Endothelial cell of umbilical vein (primary cell): Measurements from ENCODE around the gene MGAT4D. TPM values are rescaled to one million over a fixed set of nuclear protein-coding genes. Genes with fewer than 3 reads are reported as not detected.

Experiments
- BruUV-seq: library from RNA; stranded (reverse); fragments of 400-500 nt; replicated peaks from 2 replicates; lab custom pipeline; 2021; lab: Mats Ljungman, UMichigan
- CTCF ChIA-PET: fragments of 300-600, 350-600 bp; sonication (Branson Sonifier 250); formaldehyde crosslinking; loops from one replicate; lab custom pipeline; 2021; ENCODE audit warnings: antibody characterized with exemption, inconsistent platforms; lab: Charles Lee
- POLR2A ChIA-PET: fragments of 300-600, 350-600 bp; sonication (Branson Sonifier 250); formaldehyde crosslinking; loops from one replicate; lab custom pipeline; 2021; ENCODE audit warnings: antibody characterized with exemption, inconsistent platforms; lab: Charles Lee
- DNase-seq: peaks from one replicate; pipeline ENCODE4 v3.0.0-alpha.2; 2011; ENCODE audit warnings: low read depth, low spot score
- FAIRE-seq: peaks from 2 replicates; lab custom pipeline; 2011; peaks lifted over from hg19 to GRCh38; lab: Jason Lieb, UNC
- H2AFZ ChIP-seq: 2 replicates; pipeline ENCODE4 v1.6.0; 2012; ENCODE audit warnings: low read depth, low read length, control low read depth, inconsistent platforms
- H3K27ac ChIP-seq: 2 replicates; pipeline ENCODE4 v1.5.1; 2011; ENCODE audit warnings: low read depth, mild to moderate bottlenecking, control low read depth, low read length, moderate library complexity; ENCODE audit not compliant: insufficient read depth
- H3K27me3 ChIP-seq, 2 experiments: 2 replicates each; pipeline versions ENCODE4 v1.6.0 to v1.6.1; 2011; ENCODE audit warnings: low read length in 2 of 2, mixed read lengths in 1 of 2; ENCODE audit not compliant: control insufficient read depth in 2 of 2, insufficient read depth in 2 of 2
- H3K36me3 ChIP-seq, 2 experiments: 2 replicates in 1 of 2; 3 replicates in 1 of 2; pipeline ENCODE4 v1.5.1; 2011; ENCODE audit warnings: low read length in 2 of 2, mild to moderate bottlenecking in 1 of 2, moderate library complexity in 1 of 2; ENCODE audit not compliant: control insufficient read depth in 2 of 2, insufficient read depth in 2 of 2; ENCODE audit errors: extremely low read depth in 1 of 2
- H3K4me1 ChIP-seq: 3 replicates; pipeline ENCODE4 v1.5.1; 2011; ENCODE audit warnings: mild to moderate bottlenecking, low read length; ENCODE audit not compliant: control insufficient read depth, insufficient read depth; ENCODE audit errors: extremely low read depth
- H3K4me2 ChIP-seq: 2 replicates; pipeline ENCODE4 v1.6.1; 2011; ENCODE audit warnings: low read length, control low read depth, mixed read lengths; ENCODE audit not compliant: insufficient read depth
- H3K4me3 ChIP-seq, 3 experiments: fragments of 200-600 bp in 1 of 3; sonication (generic), shearing (Covaris generic) in 1 of 3; replicated peaks in 1 of 3; 2 replicates each; pipeline ENCODE4 v1.5.1; 2011 to 2016; ENCODE audit warnings: control low read depth in 3 of 3, low read length in 3 of 3, mild to moderate bottlenecking in 2 of 3, inconsistent platforms in 1 of 3, low read depth in 1 of 3, moderate library complexity in 1 of 3; ENCODE audit not compliant: insufficient read depth in 1 of 3
- H3K79me2 ChIP-seq: 2 replicates; pipeline ENCODE4 v1.6.0; 2012; ENCODE audit warnings: low read length, inconsistent platforms; ENCODE audit not compliant: control insufficient read depth, insufficient read depth
- H3K9ac ChIP-seq: replicated peaks from 2 replicates; pipeline ENCODE3; 2011; ENCODE audit warnings: low read length, control low read depth; ENCODE audit not compliant: insufficient read depth; ENCODE audit errors: extremely low read depth
- H3K9me1 ChIP-seq: replicated peaks from 3 replicates; pipeline ENCODE4 v1.6.0; 2011; ENCODE audit warnings: mild to moderate bottlenecking, low read length; ENCODE audit not compliant: control insufficient read depth, insufficient read depth; ENCODE audit errors: extremely low read depth
- H3K9me3 ChIP-seq: replicated peaks from 2 replicates; pipeline ENCODE4 v1.5.1; 2012; ENCODE audit warnings: low read length, inconsistent platforms; ENCODE audit not compliant: control insufficient read depth, insufficient read depth
- H4K20me1 ChIP-seq: replicated peaks from 2 replicates; pipeline ENCODE3; 2011; ENCODE audit warnings: mild to moderate bottlenecking, low read length; ENCODE audit not compliant: control insufficient read depth, insufficient read depth; ENCODE audit errors: extremely low read depth
- CTCF ChIP-seq, 2 donors: IDR thresholded peaks; 1 replicate in 1 of 2; 2 replicates in 1 of 2; pipeline ENCODE4 v1.5.1; 2011; ENCODE audit warnings: low read length in 2 of 2, mild to moderate bottlenecking in 2 of 2, moderate library complexity in 2 of 2, control low read depth in 1 of 2, inconsistent platforms in 1 of 2, low read depth in 1 of 2; ENCODE audit not compliant: insufficient read depth in 1 of 2; ENCODE audit errors: extremely low read depth in 1 of 2
- EZH2 ChIP-seq: IDR thresholded peaks from 2 replicates; pipeline ENCODE4 v1.6.1; 2012; ENCODE audit warnings: borderline replicate concordance, low read depth, mild to moderate bottlenecking, moderate library complexity, low read length, inconsistent platforms; ENCODE audit not compliant: severe bottlenecking
- FOS ChIP-seq: IDR thresholded peaks from 2 replicates; pipeline ENCODE4 v1.6.1; 2011; ENCODE audit warnings: mild to moderate bottlenecking, low read length, moderate library complexity, borderline replicate concordance; ENCODE audit not compliant: insufficient read depth
- GATA2 ChIP-seq: IDR thresholded peaks from 2 replicates; pipeline ENCODE4 v1.7.0; 2011; ENCODE audit warnings: low read depth, mild to moderate bottlenecking, moderate library complexity, mixed read lengths, low read length; ENCODE audit not compliant: insufficient read length, insufficient read depth
- JUN ChIP-seq: IDR thresholded peaks from 2 replicates; pipeline ENCODE4 v1.6.1; 2011; ENCODE audit warnings: borderline replicate concordance, low read depth; ENCODE audit not compliant: insufficient read length, insufficient read depth
- MYC ChIP-seq: IDR thresholded peaks from one replicate; pipeline ENCODE4 v1.6.1; 2011; ENCODE audit warnings: mild to moderate bottlenecking, low read depth, low read length
- POLR2A ChIP-seq: IDR thresholded peaks from 2 replicates; pipeline ENCODE4 v1.6.1; 2012; ENCODE audit warnings: low read depth, mild to moderate bottlenecking, control low read depth, low read length
- POLR2AphosphoS5 ChIP-seq: IDR thresholded peaks from 2 replicates; pipeline ENCODE4 v1.6.1; 2012; ENCODE audit warnings: low read depth, mild to moderate bottlenecking, control low read depth, low read length, moderate library complexity; ENCODE audit not compliant: insufficient read depth
- dilution Hi-C: fragments of 300-500 bp; cut with MboI; formaldehyde crosslinking; loops from one replicate; pipeline ENCODE4 v1.15.0; 2019; ENCODE audit warnings: low sequenced_read_pairs; ENCODE audit not compliant: extremely low pct_ligation_motif_present
- intact Hi-C: fragments of 100-400 bp; cut with micrococcal nuclease; formaldehyde crosslinking; loops from one replicate; pipeline ENCODE4 v1.10.0; 2022
- polyA plus RNA-seq, 4 experiments: library from polyadenylated mRNA; depleted of rRNA in 3 of 4; stranded (reverse) in 3 of 4; unstranded in 1 of 4; fragments of >200 nt; gene quantifications; 2 replicates each; pipeline versions ENCODE4 v1.2.1 to v1.2.3, GENCODE V29; 2011 to 2012; ENCODE audit warnings: missing spikeins in 1 of 4
- total RNA-seq: library from RNA; stranded (reverse); gene quantifications from 2 replicates; pipeline ENCODE4 v1.2.3, GENCODE V29; 2021
- TF ChIP-seq, protein P1 (sequence below): IDR thresholded peaks from 2 replicates; pipeline ENCODE4 v1.6.1; 2011; ENCODE audit not compliant: insufficient read depth, insufficient read length

Gene MGAT4D
- total and polyA plus RNA-seq, 2 donors (not counting 3 experiments of a cell fraction or from before 2014, with no cell fraction given) = not detected

DNA sequence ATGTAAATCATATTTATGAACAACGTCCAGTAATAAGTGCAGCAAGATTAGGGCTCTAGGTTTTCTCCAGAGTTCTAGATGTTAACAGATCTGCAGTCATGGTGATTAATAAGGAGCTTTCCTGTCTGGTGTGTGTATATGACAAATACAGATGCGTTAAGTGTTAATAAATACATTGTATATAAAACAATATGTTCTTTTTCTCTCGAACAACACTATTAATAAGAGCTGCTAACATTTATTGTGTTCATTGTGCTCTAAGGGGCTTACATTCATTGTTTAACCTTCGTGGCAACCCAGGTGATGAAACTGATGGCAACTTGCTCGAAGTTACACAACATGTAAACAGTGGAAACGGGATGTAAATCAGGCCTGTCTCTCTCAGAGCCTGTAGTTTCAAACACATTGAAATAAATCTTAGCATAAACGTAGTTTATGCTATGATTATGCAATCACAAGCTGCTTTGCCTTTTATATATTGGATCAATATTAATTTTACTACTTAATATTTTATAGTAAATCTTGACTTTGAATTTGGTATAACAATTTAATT, 70.1 kb downstream of the MGAT4D start:
- Histone ChIP-seq H3K4me1 (peaks cover 9% of the 10 kb centered on the region), H3K4me3 (peak overlapping the region; percentile 30 to 64 (median 48)), H3K27me3 (peaks cover 12 to 30% of the 10 kb centered on the region in 2 experiments), H3K9me1 (no peaks in the 10 kb centered on the region), H3K9me3 (no peaks in the 10 kb centered on the region), H3K9ac (no peak overlapping the region), H2AFZ (peak overlapping the region; percentile 94), H3K36me3 (no peaks in the 10 kb centered on the region), H3K4me2 (peak overlapping the region; percentile 54), H4K20me1 (no peaks in the 10 kb centered on the region), H3K27ac (no peak overlapping the region), H3K79me2 (no peaks in the 10 kb centered on the region)
- dilution Hi-C loops (no loop called here), intact Hi-C loops (loop anchor here (1.0 to 2.0 kb wide), 5 partner anchors 55 to 423 kb away; partner anchors contain the start of genes ELMOD2 and SCOC)
- no TSS peak for BruUV-seq
- ChIA-PET CTCF (interaction anchor here (0.6 to 5.7 kb wide), 14 partner anchors 9 to 423 kb away, joined by 3 to 30 read pairs (median 4); partner anchors contain the start of genes ELMOD2 and SCOC), POLR2A (no interaction called here)
- FAIRE-seq (no peak), DNase-seq (no peak)
- TF ChIP-seq FOS = no peak
- TF ChIP-seq, protein P1, sequence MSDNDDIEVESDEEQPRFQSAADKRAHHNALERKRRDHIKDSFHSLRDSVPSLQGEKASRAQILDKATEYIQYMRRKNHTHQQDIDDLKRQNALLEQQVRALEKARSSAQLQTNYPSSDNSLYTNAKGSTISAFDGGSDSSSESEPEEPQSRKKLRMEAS = no peak
- no peak for TF ChIP-seq CTCF (IDR thresholded peaks at IDR 0.05; ENCODE audit: extremely low read depth in 1 of 2, insufficient read depth in 1 of 2, low read depth in 1 of 2, low read length in 2 of 2)
- no peak for TF ChIP-seq JUN
- no peak for TF ChIP-seq GATA2
- no peak for TF ChIP-seq EZH2
- no peak for TF ChIP-seq POLR2AphosphoS5
- no peak for TF ChIP-seq POLR2A
- TF ChIP-seq MYC = no peak
